HEK293T (cell line): Measurements from ENCODE around the gene ADH1C.

Experiments
- ARNT ChIP-seq: fragments of 450-650 bp; IDR thresholded peaks from 2 replicates; pipeline ENCODE4 v1.6.1; 2017; ENCODE audit warnings: mild to moderate bottlenecking
- BHLHE40 ChIP-seq: fragments of 450-650 bp; IDR thresholded peaks from 2 replicates; pipeline ENCODE4 v1.6.1; 2016; ENCODE audit warnings: mild to moderate bottlenecking, moderate library complexity, borderline replicate concordance
- CTBP1 ChIP-seq: fragments of 450-650 bp; IDR thresholded peaks from 2 replicates; pipeline ENCODE4 v1.6.1; 2016; ENCODE audit warnings: borderline replicate concordance
- ELF4 ChIP-seq: fragments of 450-650 bp; IDR thresholded peaks from 2 replicates; pipeline ENCODE4 v1.6.1; 2017; ENCODE audit warnings: antibody characterized with exemption
- FOXA1 ChIP-seq: fragments of 450-650 bp; IDR thresholded peaks from 2 replicates; pipeline ENCODE4 v1.6.1; 2016; ENCODE audit warnings: mild to moderate bottlenecking
- FOXK2 ChIP-seq: fragments of 450-650 bp; IDR thresholded peaks from 2 replicates; pipeline ENCODE4 v1.6.1; 2016; ENCODE audit warnings: mild to moderate bottlenecking
- FOXM1 ChIP-seq: fragments of 450-650 bp; IDR thresholded peaks from 2 replicates; pipeline ENCODE4 v1.6.1; 2017; ENCODE audit warnings: mild to moderate bottlenecking, borderline replicate concordance
- HDGF ChIP-seq: fragments of 450-650 bp; IDR thresholded peaks from 2 replicates; pipeline ENCODE4 v1.6.1; 2017; ENCODE audit warnings: antibody characterized with exemption, borderline replicate concordance
- LEF1 ChIP-seq: fragments of 450-650 bp; IDR thresholded peaks from 2 replicates; pipeline ENCODE4 v1.6.1; 2017; ENCODE audit warnings: mild to moderate bottlenecking, borderline replicate concordance
- NFRKB ChIP-seq: fragments of 450-650 bp; IDR thresholded peaks from 2 replicates; pipeline ENCODE4 v1.6.1; 2016; ENCODE audit warnings: mild to moderate bottlenecking, moderate library complexity
- PKNOX1 ChIP-seq: fragments of 450-650 bp; IDR thresholded peaks from 2 replicates; pipeline ENCODE4 v1.6.1; 2016
- SP1 ChIP-seq: fragments of 450-650 bp; IDR thresholded peaks from 2 replicates; pipeline ENCODE4 v1.6.1; 2017
- SUZ12 ChIP-seq: fragments of 450-650 bp; IDR thresholded peaks from 2 replicates; pipeline ENCODE4 v1.6.1; 2016; ENCODE audit warnings: mild to moderate bottlenecking
- TARDBP ChIP-seq: fragments of 450-650 bp; IDR thresholded peaks from 2 replicates; pipeline ENCODE4 v1.6.1; 2016

- no peak for TF ChIP-seq BHLHE40
- TF ChIP-seq SP1, result no peak
- TF ChIP-seq PKNOX1, result no peak
- no peak for TF ChIP-seq ELF4
- no peak for TF ChIP-seq TARDBP
- TF ChIP-seq SUZ12, result no peak
- no peak for TF ChIP-seq HDGF
- no peak for TF ChIP-seq FOXM1
- no peak for TF ChIP-seq ARNT
- TF ChIP-seq FOXK2, result no peak
- TF ChIP-seq FOXA1, result no peak
- TF ChIP-seq NFRKB, result no peak
- no peak for TF ChIP-seq LEF1
- TF ChIP-seq CTBP1, result no peak
Measured at GRCh38 chr4:99379571-99379970, 27.0 kb upstream of the ADH1C start.
